EH (cell line): ENCODE data around the gene MXRA7.

Experiments used
- DNase-seq: peaks from one replicate; pipeline ENCODE4 v3.0.0-alpha.2; 2015; ENCODE audit warnings: low read depth

MXRA7 gene

GRCh38 chr17:76696763-76697701, 13.7 kb downstream of the MXRA7 start:
- no peak for DNase-seq

GRCh38 chr17:76695059-76695831, 15.5 kb downstream of the MXRA7 start:
- DNase-seq, result no peak

- DNase-seq, result no peak
These were observed 19.2 kb downstream of the MXRA7 start for GRCh38 chr17:76691379-76692191.

GRCh38 chr17:76690596-76691280, 20.0 kb downstream of the MXRA7 start:
- DNase-seq, result no peak

DNA sequence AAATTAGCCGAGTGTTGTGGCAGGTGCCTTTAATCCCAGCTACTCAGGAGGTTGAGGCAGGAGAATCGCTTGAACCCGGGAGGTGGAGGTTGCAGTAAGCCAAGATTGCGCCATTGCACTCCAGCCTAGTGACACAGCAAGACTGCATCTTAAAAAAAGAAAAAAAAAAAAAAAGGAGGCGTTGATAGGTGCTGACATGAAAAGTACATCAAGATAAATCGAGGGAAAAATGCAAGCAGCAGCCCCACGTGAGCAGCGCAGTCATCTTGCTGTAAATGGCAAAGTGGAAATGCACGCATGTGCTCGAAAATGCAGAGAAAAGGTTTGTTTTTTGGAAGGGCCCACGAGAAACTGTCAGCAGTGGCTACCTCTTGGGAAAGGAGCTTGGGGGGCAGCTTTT, 20.9 kb downstream of the MXRA7 start:
- no peak for DNase-seq

GRCh38 chr17:76688165-76688622, 22.6 kb downstream of the MXRA7 start:
- DNase-seq, result peak; percentile 47

DNA sequence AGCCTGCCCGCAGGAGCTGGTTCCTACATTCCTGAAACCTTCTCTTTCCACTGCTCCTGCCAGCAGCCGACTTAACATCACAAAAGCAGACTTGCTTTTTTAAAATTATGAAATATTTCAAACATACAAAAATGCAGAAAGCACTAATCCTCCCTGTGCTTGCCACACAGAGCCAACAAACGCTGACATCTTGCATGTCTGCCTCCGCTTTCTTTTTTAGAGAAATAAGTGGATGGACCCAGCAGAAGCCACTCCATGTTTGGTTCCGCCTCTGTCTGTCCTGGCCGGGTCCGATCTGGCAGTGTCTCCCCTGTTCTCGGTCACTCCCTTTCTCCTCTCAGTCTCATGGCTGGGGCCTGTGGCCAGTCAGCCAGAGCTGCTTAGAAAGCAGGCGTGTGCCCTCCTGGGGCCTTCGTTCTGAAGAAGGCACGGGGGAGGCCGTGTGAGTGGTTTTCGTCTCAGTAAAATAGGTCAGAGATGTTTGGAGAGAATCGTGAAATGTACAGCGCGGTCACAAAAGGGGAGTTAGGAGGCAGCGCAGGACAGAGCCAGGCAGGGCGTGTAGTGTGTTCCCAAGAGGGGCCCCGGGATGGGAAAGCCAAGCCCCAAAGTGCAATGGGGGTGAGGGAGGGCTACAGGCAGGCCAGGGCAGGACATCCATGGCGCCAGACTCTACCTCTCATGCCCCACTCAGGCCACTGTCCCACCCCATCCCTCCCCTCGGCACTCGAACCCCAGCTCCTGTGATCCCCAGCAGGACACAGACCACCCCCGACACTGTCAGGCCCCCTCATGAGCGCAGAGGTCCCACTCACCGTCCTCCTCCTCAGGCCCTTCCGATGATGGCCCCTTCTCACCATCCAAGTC, 23.2 kb downstream of the MXRA7 start:
- DNase-seq, result no peak

DNA sequence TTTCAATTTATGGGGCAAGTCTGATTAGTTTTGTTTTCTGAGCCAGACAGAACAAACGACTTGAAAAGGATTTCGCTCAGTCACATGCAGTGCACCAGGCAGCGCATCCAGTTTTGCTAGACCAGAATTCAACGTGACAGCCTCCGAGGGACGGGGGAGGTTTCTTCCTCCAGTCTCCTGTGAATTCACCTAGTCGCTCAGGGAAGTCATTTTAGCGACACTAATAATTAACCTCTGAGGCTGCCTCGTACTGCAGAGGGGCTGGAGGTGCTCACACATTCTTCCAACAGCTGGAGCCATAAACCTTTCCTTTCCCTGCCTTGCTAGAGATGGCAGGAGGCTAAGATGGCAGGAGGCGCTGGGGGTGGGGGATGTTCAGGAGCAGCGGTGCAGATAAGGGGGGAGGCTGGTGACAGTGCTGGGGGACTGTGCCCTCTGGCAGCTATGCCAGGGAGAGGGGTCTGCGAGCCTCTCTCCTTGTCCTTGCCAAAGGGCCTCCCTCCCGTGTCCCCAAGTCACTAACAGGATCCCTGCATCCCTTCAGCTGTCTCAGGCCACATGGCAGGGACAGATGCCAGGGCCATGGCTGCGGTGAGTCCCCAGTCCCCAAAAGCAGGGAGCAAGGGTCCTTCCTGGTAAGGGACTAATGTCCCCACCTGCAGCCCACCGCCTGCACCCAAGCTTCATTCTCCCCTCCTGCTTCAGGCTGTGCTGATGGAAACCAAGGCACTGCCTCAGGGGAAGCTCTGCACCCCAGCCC, 24.0 kb downstream of the MXRA7 start:
- no peak for DNase-seq

DNA sequence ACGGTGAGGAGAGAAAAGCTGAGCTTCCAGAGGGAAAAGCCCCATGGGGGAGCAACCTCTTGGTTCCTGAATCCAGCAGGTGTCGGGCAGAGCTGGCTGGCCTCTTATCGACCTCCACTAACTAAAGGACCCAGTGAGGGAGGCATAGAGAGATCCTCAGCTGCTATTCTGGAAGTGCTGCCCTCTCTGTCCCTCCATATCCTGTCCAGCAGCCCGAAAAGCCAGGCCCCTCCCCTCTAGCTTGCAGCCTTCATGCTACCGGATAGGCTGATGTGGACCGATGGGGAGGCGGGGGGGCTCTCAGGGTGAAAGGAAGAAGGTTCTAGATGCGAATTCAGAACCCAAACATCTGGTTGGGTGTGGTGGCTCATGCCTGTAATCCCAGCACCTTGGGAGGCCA, 24.9 kb downstream of the MXRA7 start:
- DNase-seq, result no peak

- DNase-seq, result no peak
These were observed 25.4 kb downstream of the MXRA7 start for GRCh38 chr17:76685366-76685765.

GRCh38 chr17:76684756-76685155, 26.0 kb downstream of the MXRA7 start:
- DNase-seq, result no peak

GRCh38 chr17:76683921-76684745, 26.6 kb downstream of the MXRA7 start:
- DNase-seq, result no peak

GRCh38 chr17:76683011-76683755, 27.6 kb downstream of the MXRA7 start:
- DNase-seq, result no peak

DNA sequence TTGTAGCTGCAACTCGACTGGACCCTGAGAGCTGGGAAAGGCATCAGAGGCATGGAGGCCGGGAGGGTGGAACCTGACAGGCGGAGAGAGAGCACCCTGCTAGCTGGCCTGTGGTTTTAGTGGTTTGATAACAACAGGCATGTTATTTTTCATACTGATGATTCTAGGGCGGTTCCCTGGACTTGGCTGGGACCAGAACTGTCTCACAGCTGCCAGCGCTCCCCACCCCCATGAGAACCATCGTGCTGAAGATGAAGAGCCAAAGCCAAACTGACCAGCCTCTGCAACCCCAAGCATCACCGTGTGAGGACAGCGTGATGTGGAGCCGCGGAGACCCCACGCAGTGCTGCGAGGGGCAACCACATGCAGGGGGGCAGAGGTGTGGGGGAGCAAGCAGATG, 28.5 kb downstream of the MXRA7 start:
- peak; percentile 74 for DNase-seq

GRCh38 chr17:76681222-76682137, 29.3 kb downstream of the MXRA7 start:
- peak; percentile 72 for DNase-seq

- DNase-seq, result no peak
These were observed 31.5 kb downstream of the MXRA7 start for GRCh38 chr17:76679239-76679638.

GRCh38 chr17:76678330-76678729, 32.4 kb downstream of the MXRA7 start:
- no peak for DNase-seq
